Stimulated activated naive CD8-positive, alpha-beta T cell treated with anti-CD3 and anti-CD28 coated beads, Interleukin-15, Interleukin-2, amounts not matched to agents 100 ng/mL and 50 ng/mL, for 24 hours (primary cell): ENCODE measurements around the gene OR4D1.
"Not testable (repeated sequence)": the region's sequence is repeated elsewhere in the genome, so short reads cannot be mapped to it uniquely, and the experiment has no call there.

Source experiments
- H3K27ac Mint-ChIP-seq: one replicate; pipeline ENCODE4 v1.8.0; 2021; ENCODE audit warnings: mild to moderate bottlenecking, mixed read lengths
- H3K27me3 Mint-ChIP-seq: one replicate; pipeline ENCODE4 v1.8.0; 2021; ENCODE audit warnings: mixed read lengths
- H3K36me3 Mint-ChIP-seq: one replicate; pipeline ENCODE4 v1.8.0; 2021; ENCODE audit warnings: low read depth, mixed read lengths
- H3K4me1 Mint-ChIP-seq: one replicate; pipeline ENCODE4 v1.8.0; 2021; ENCODE audit warnings: low read depth, mixed read lengths
- H3K4me3 Mint-ChIP-seq: one replicate; pipeline ENCODE4 v1.8.0; 2021; ENCODE audit warnings: mild to moderate bottlenecking, mixed read lengths
- H3K9me3 Mint-ChIP-seq: one replicate; pipeline ENCODE4 v1.8.0; 2021; ENCODE audit warnings: mixed read lengths

Gene OR4D1

GRCh38 chr17:58147930-58148434 is at the start of gene OR4D1:
OR4D1 (plus strand) TSS chr17:58148384; CDS start chr17:58155154, 6,770 bp downstream.
- H3K9me3 Mint-ChIP-seq, result peaks cover 34% of the 10 kb centered on the region
- H3K4me1 Mint-ChIP-seq, result peaks cover 19% of the 10 kb centered on the region
- peaks cover 17% of the 10 kb centered on the region for H3K36me3 Mint-ChIP-seq
- H3K4me3 Mint-ChIP-seq, result no peak within 1 kb of the TSS
- no peaks in the 10 kb centered on the region for H3K27me3 Mint-ChIP-seq
- no peak within 1 kb of the TSS for H3K27ac Mint-ChIP-seq

GRCh38 chr17:58100506-58100905 is 47.7 kb upstream of the OR4D1 start:
- Mint-ChIP-seq H3K27ac (no peak overlapping the region), H3K9me3 (no peaks in the 10 kb centered on the region), H3K27me3 (no peaks in the 10 kb centered on the region), H3K4me3 (no peak overlapping the region), H3K4me1 (peaks cover 3% of the 10 kb centered on the region), H3K36me3 (no peaks in the 10 kb centered on the region)

GRCh38 chr17:58101898-58102297 is 46.3 kb upstream of the OR4D1 start:
- not testable (repeated sequence) for H3K4me1 Mint-ChIP-seq, H3K27me3 Mint-ChIP-seq, H3K36me3 Mint-ChIP-seq, H3K4me3 Mint-ChIP-seq, H3K9me3 Mint-ChIP-seq, H3K27ac Mint-ChIP-seq

- H3K4me3 Mint-ChIP-seq, result no peak overlapping the region
- no peak overlapping the region for H3K27ac Mint-ChIP-seq
- H3K9me3 Mint-ChIP-seq, result no peaks in the 10 kb centered on the region
- no peaks in the 10 kb centered on the region for H3K27me3 Mint-ChIP-seq
- no peaks in the 10 kb centered on the region for H3K36me3 Mint-ChIP-seq
- no peaks in the 10 kb centered on the region for H3K4me1 Mint-ChIP-seq
Measured at GRCh38 chr17:58105093-58105492, 43.1 kb upstream of the OR4D1 start.

GRCh38 chr17:58107306-58107705 is 40.9 kb upstream of the OR4D1 start:
- H3K27me3 Mint-ChIP-seq, result no peaks in the 10 kb centered on the region
- H3K27ac Mint-ChIP-seq, result no peak overlapping the region
- no peaks in the 10 kb centered on the region for H3K9me3 Mint-ChIP-seq

GRCh38 chr17:58109197-58109596 is 39.0 kb upstream of the OR4D1 start:
- Mint-ChIP-seq H3K4me1 (no peaks in the 10 kb centered on the region), H3K27me3 (no peaks in the 10 kb centered on the region), H3K9me3 (no peaks in the 10 kb centered on the region), H3K36me3 (no peaks in the 10 kb centered on the region), H3K4me3 (no peak overlapping the region), H3K27ac (no peak overlapping the region)

More at GRCh38 chr17:58107306-58107705, 40.9 kb upstream of the OR4D1 start:
- no peak overlapping the region for H3K4me3 Mint-ChIP-seq
- no peaks in the 10 kb centered on the region for H3K4me1 Mint-ChIP-seq
- H3K36me3 Mint-ChIP-seq, result no peaks in the 10 kb centered on the region

- Mint-ChIP-seq H3K27me3 (no peaks in the 10 kb centered on the region), H3K4me3 (no peak overlapping the region), H3K36me3 (no peaks in the 10 kb centered on the region), H3K9me3 (no peaks in the 10 kb centered on the region), H3K27ac (no peak overlapping the region), H3K4me1 (no peaks in the 10 kb centered on the region)
Measured at GRCh38 chr17:58110012-58110411, 38.2 kb upstream of the OR4D1 start.

GRCh38 chr17:58111676-58112075 is 36.5 kb upstream of the OR4D1 start:
- no peak overlapping the region for H3K27ac Mint-ChIP-seq
- no peak overlapping the region for H3K4me3 Mint-ChIP-seq
- no peaks in the 10 kb centered on the region for H3K9me3 Mint-ChIP-seq
- no peaks in the 10 kb centered on the region for H3K4me1 Mint-ChIP-seq
- H3K36me3 Mint-ChIP-seq, result no peaks in the 10 kb centered on the region
- no peaks in the 10 kb centered on the region for H3K27me3 Mint-ChIP-seq

GRCh38 chr17:58112970-58113631 is 35.1 kb upstream of the OR4D1 start:
- no peak overlapping the region for H3K4me3 Mint-ChIP-seq
- H3K4me1 Mint-ChIP-seq, result no peaks in the 10 kb centered on the region
- H3K36me3 Mint-ChIP-seq, result no peaks in the 10 kb centered on the region
- H3K9me3 Mint-ChIP-seq, result no peaks in the 10 kb centered on the region
- no peak overlapping the region for H3K27ac Mint-ChIP-seq
- H3K27me3 Mint-ChIP-seq, result peaks cover 4% of the 10 kb centered on the region

- Mint-ChIP-seq H3K9me3 (no peaks in the 10 kb centered on the region), H3K4me1 (no peaks in the 10 kb centered on the region), H3K4me3 (no peak overlapping the region), H3K27me3 (peaks cover 7% of the 10 kb centered on the region), H3K27ac (no peak overlapping the region), H3K36me3 (no peaks in the 10 kb centered on the region)
Measured at GRCh38 chr17:58113947-58114346, 34.2 kb upstream of the OR4D1 start.

- Mint-ChIP-seq H3K27me3 (peaks cover 15% of the 10 kb centered on the region), H3K9me3 (no peaks in the 10 kb centered on the region), H3K27ac (no peak overlapping the region), H3K4me1 (peaks cover 5% of the 10 kb centered on the region), H3K4me3 (no peak overlapping the region), H3K36me3 (no peaks in the 10 kb centered on the region)
Measured at GRCh38 chr17:58117382-58117781, 30.8 kb upstream of the OR4D1 start.

GRCh38 chr17:58119491-58119890 is 28.7 kb upstream of the OR4D1 start:
- no peaks in the 10 kb centered on the region for H3K9me3 Mint-ChIP-seq
- H3K36me3 Mint-ChIP-seq, result no peaks in the 10 kb centered on the region
- peaks cover 15% of the 10 kb centered on the region for H3K27me3 Mint-ChIP-seq
- no peak overlapping the region for H3K4me3 Mint-ChIP-seq
- peaks cover 5% of the 10 kb centered on the region for H3K4me1 Mint-ChIP-seq
- H3K27ac Mint-ChIP-seq, result no peak overlapping the region

- Mint-ChIP-seq H3K36me3 (no peaks in the 10 kb centered on the region), H3K4me3 (no peak overlapping the region), H3K9me3 (no peaks in the 10 kb centered on the region), H3K27me3 (peaks cover 15% of the 10 kb centered on the region), H3K4me1 (peaks cover 5% of the 10 kb centered on the region), H3K27ac (no peak overlapping the region)
Measured at GRCh38 chr17:58120195-58120822, 27.9 kb upstream of the OR4D1 start.

GRCh38 chr17:58121925-58122324 is 26.3 kb upstream of the OR4D1 start:
- H3K9me3 Mint-ChIP-seq, result no peaks in the 10 kb centered on the region
- H3K27ac Mint-ChIP-seq, result no peak overlapping the region
- peaks cover 15% of the 10 kb centered on the region for H3K27me3 Mint-ChIP-seq
- peaks cover 5% of the 10 kb centered on the region for H3K4me1 Mint-ChIP-seq
- no peak overlapping the region for H3K4me3 Mint-ChIP-seq
- no peaks in the 10 kb centered on the region for H3K36me3 Mint-ChIP-seq

GRCh38 chr17:58127846-58128245 is 20.3 kb upstream of the OR4D1 start:
- Mint-ChIP-seq H3K4me1 (no peaks in the 10 kb centered on the region), H3K9me3 (no peaks in the 10 kb centered on the region), H3K27me3 (peaks cover 4% of the 10 kb centered on the region), H3K27ac (no peak overlapping the region), H3K4me3 (no peak overlapping the region), H3K36me3 (no peaks in the 10 kb centered on the region)

- peaks cover 12% of the 10 kb centered on the region for H3K9me3 Mint-ChIP-seq
- not testable (repeated sequence) for H3K27ac Mint-ChIP-seq, H3K4me1 Mint-ChIP-seq, H3K27me3 Mint-ChIP-seq, H3K36me3 Mint-ChIP-seq, H3K4me3 Mint-ChIP-seq
Measured at GRCh38 chr17:58132697-58133096, 15.5 kb upstream of the OR4D1 start.
